ENCODE measurements around the gene SECISBP2.
"Not testable (repeated sequence)": the region's sequence is repeated elsewhere in the genome, so short reads cannot be mapped to it uniquely, and the experiment has no call there.

The SECISBP2 gene

GRCh38 chr9:89277454-89277853 lies 40.8 kb upstream of the SECISBP2 start:
- no peak for TF ChIP-seq CTCF (IDR thresholded peaks at IDR 0.05; ENCODE audit: low read depth, low read length)
- no peak overlapping the region for H3K4me3 ChIP-seq (ENCODE audit: low read depth, low read length)
- no peaks in the 10 kb centered on the region for H3K27me3 ChIP-seq
- H3K9me3 ChIP-seq = peaks cover 4% of the 10 kb centered on the region; the same call in 1 of the 2 replicates
- no peaks in the 10 kb centered on the region for H3K36me3 ChIP-seq
- no peaks in the 10 kb centered on the region for H3K4me1 ChIP-seq
- no peak for DNase-seq

- TF ChIP-seq CTCF (IDR thresholded peaks at IDR 0.05; ENCODE audit: low read depth, low read length) = no peak
- no peaks in the 10 kb centered on the region for H3K4me1 ChIP-seq
- H3K9me3 ChIP-seq = peaks cover under 1% of the 10 kb centered on the region; the same call in 1 of the 2 replicates
- DNase-seq = no peak
- no peaks in the 10 kb centered on the region for H3K36me3 ChIP-seq
- H3K4me3 ChIP-seq (ENCODE audit: low read depth, low read length) = no peak overlapping the region
- H3K27me3 ChIP-seq = no peaks in the 10 kb centered on the region
Observed at GRCh38 chr9:89278551-89278950, 39.7 kb upstream of the SECISBP2 start.

GRCh38 chr9:89278997-89279739 lies 39.1 kb upstream of the SECISBP2 start:
- Histone ChIP-seq H3K4me3 (ENCODE audit: low read depth, low read length) (no peak overlapping the region), H3K9me3 (no peaks in the 10 kb centered on the region), H3K27me3 (no peaks in the 10 kb centered on the region), H3K4me1 (no peaks in the 10 kb centered on the region), H3K36me3 (no peaks in the 10 kb centered on the region)
- TF ChIP-seq CTCF (IDR thresholded peaks at IDR 0.05; ENCODE audit: low read depth, low read length) = peak; percentile 80
- peak; percentile 45 for DNase-seq

GRCh38 chr9:89281106-89281505 lies 37.2 kb upstream of the SECISBP2 start:
- Histone ChIP-seq H3K36me3 (no peaks in the 10 kb centered on the region), H3K4me3 (ENCODE audit: low read depth, low read length) (no peak overlapping the region), H3K27me3 (no peaks in the 10 kb centered on the region), H3K4me1 (no peaks in the 10 kb centered on the region), H3K9me3 (no peaks in the 10 kb centered on the region)
- TF ChIP-seq CTCF (IDR thresholded peaks at IDR 0.05; ENCODE audit: low read depth, low read length) = no peak
- DNase-seq = no peak

GRCh38 chr9:89282248-89282968 lies 35.9 kb upstream of the SECISBP2 start:
- not testable (repeated sequence) for H3K36me3 ChIP-seq, H3K27me3 ChIP-seq, H3K9me3 ChIP-seq, H3K4me1 ChIP-seq
- DNase-seq = peak; percentile 65
- H3K4me3 ChIP-seq (ENCODE audit: low read depth, low read length) = peak overlapping the region; percentile 34

- Histone ChIP-seq H3K27me3 (no peaks in the 10 kb centered on the region), H3K36me3 (no peaks in the 10 kb centered on the region), H3K4me3 (ENCODE audit: low read depth, low read length) (no peak overlapping the region), H3K4me1 (no peaks in the 10 kb centered on the region), H3K9me3 (no peaks in the 10 kb centered on the region)
- DNase-seq = no peak
- no peak for TF ChIP-seq CTCF (IDR thresholded peaks at IDR 0.05; ENCODE audit: low read depth, low read length)
Observed at GRCh38 chr9:89284076-89284475, 34.2 kb upstream of the SECISBP2 start.

All from BE2C (cell line).